Ovary (tissue), 3 donors: Measurements from ENCODE around the gene KRT2.

Experiments
- EP300 ChIP-seq: sonication (generic); formaldehyde crosslinking; IDR thresholded peaks from one replicate; pipeline ENCODE4 v1.6.1; 2017; ENCODE audit warnings: antibody characterized with exemption
- POLR2A ChIP-seq: fragments of 450-650 bp; IDR thresholded peaks from one replicate; pipeline ENCODE4 v1.6.1; 2017; ENCODE audit warnings: antibody characterized with exemption, mild to moderate bottlenecking, moderate library complexity
- TF ChIP-seq, protein P1 (sequence below), 3 donors: fragments of 450-650 bp in 2 of 3; fragments of 200-600 bp in 1 of 3; IDR thresholded peaks; one replicate each; pipeline versions ENCODE4 v1.5.1 to v1.8.0; 2016 to 2022; ENCODE audit warnings: antibody characterized with exemption in 3 of 3, mild to moderate bottlenecking in 1 of 3
- donor health status: DM: no; HTN: no; CAD: no.

GRCh38 chr12:52658196-52658595 lies 6.2 kb upstream of the KRT2 start:
- TF ChIP-seq, protein P1, sequence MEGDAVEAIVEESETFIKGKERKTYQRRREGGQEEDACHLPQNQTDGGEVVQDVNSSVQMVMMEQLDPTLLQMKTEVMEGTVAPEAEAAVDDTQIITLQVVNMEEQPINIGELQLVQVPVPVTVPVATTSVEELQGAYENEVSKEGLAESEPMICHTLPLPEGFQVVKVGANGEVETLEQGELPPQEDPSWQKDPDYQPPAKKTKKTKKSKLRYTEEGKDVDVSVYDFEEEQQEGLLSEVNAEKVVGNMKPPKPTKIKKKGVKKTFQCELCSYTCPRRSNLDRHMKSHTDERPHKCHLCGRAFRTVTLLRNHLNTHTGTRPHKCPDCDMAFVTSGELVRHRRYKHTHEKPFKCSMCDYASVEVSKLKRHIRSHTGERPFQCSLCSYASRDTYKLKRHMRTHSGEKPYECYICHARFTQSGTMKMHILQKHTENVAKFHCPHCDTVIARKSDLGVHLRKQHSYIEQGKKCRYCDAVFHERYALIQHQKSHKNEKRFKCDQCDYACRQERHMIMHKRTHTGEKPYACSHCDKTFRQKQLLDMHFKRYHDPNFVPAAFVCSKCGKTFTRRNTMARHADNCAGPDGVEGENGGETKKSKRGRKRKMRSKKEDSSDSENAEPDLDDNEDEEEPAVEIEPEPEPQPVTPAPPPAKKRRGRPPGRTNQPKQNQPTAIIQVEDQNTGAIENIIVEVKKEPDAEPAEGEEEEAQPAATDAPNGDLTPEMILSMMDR (IDR thresholded peaks at IDR 0.05): no peak
- no peak for TF ChIP-seq POLR2A
- no peak for TF ChIP-seq EP300
